Neural cell (in vitro differentiated cells): ENCODE data around the gene RGS9. TPM values are rescaled to one million over a fixed set of nuclear protein-coding genes. Genes with fewer than 3 reads are reported as not detected.

Experiments
- H2AFZ ChIP-seq: fragments of 200-600, 300-800 bp; sonication (generic), shearing (Covaris generic); 2 replicates; pipeline ENCODE4 v1.6.0; 2014; ENCODE audit warnings: low read depth, mild to moderate bottlenecking, antibody characterized with exemption, low read length, moderate library complexity
- H3F3A ChIP-seq: fragments of 200-600 bp; shearing (Covaris generic); 2 replicates; pipeline ENCODE4 v1.6.1; 2016; ENCODE audit warnings: mild to moderate bottlenecking, moderate library complexity, mixed read lengths, antibody characterized with exemption, low read length; ENCODE audit not compliant: insufficient read depth, poor library complexity, severe bottlenecking
- H3K27ac ChIP-seq: fragments of 200-600, 300-800 bp; sonication (generic), shearing (Covaris generic); 2 replicates; pipeline ENCODE4 v1.5.1; 2014; ENCODE audit warnings: mild to moderate bottlenecking, low read length, moderate library complexity
- H3K27me3 ChIP-seq: fragments of 300-800, 200-600 bp; sonication (generic), shearing (Covaris generic); 2 replicates; pipeline ENCODE4 v1.6.0; 2014; ENCODE audit warnings: mild to moderate bottlenecking, low read depth, low read length, moderate library complexity; ENCODE audit not compliant: insufficient read depth
- H3K36me3 ChIP-seq: fragments of 300-800, 200-600 bp; sonication (generic), shearing (Covaris generic); 2 replicates; pipeline ENCODE4 v1.5.1; 2014; ENCODE audit warnings: mild to moderate bottlenecking, antibody characterized with exemption, low read length, moderate library complexity; ENCODE audit not compliant: insufficient read depth
- H3K4me2 ChIP-seq: fragments of 300-800, 200-600 bp; sonication (generic), shearing (Covaris generic); 2 replicates; pipeline ENCODE4 v1.6.0; 2014; ENCODE audit warnings: mild to moderate bottlenecking, low read length
- H3K4me3 ChIP-seq: fragments of 300-800, 200-600 bp; sonication (generic), shearing (Covaris generic); 2 replicates; pipeline ENCODE4 v1.5.1; 2014; ENCODE audit warnings: mild to moderate bottlenecking, low read length, moderate library complexity
- H3K79me2 ChIP-seq: fragments of 200-600 bp; shearing (Covaris generic); replicated peaks from 2 replicates; pipeline ENCODE4 v1.6.0; 2014; ENCODE audit warnings: mild to moderate bottlenecking, low read length, moderate library complexity; ENCODE audit not compliant: insufficient read depth
- H3K9ac ChIP-seq: fragments of 300-800, 200-600 bp; sonication (generic), shearing (Covaris generic); 2 replicates; pipeline ENCODE4 v1.6.1; 2016; ENCODE audit warnings: mild to moderate bottlenecking, low read length, mixed read lengths
- H3K9me2 ChIP-seq: fragments of 200-600 bp; shearing (Covaris generic); 2 replicates; pipeline ENCODE4 v1.6.1; 2016; ENCODE audit warnings: mild to moderate bottlenecking, low read length, mixed read lengths; ENCODE audit not compliant: insufficient read depth
- H3K9me3 ChIP-seq: fragments of 200-600, 300-800 bp; sonication (generic), shearing (Covaris generic); 2 replicates; pipeline ENCODE4 v1.6.1; 2016; ENCODE audit warnings: mild to moderate bottlenecking, mixed run types, low read length, moderate library complexity, mixed read lengths
- H4K20me1 ChIP-seq: fragments of 200-600 bp; shearing (Covaris generic); 2 replicates; pipeline ENCODE4 v1.6.1; 2016; ENCODE audit warnings: mild to moderate bottlenecking, mixed run types; ENCODE audit not compliant: insufficient read depth
- CTCF ChIP-seq: fragments of 450-650 bp; IDR thresholded peaks from 2 replicates; pipeline ENCODE4 v1.5.1; 2014; ENCODE audit warnings: antibody characterized with exemption, mild to moderate bottlenecking, moderate library complexity; ENCODE audit not compliant: poor library complexity, severe bottlenecking
- EP300 ChIP-seq: fragments of 450-650 bp; conservative IDR thresholded peaks from 2 replicates; pipeline ENCODE4 v1.6.1; 2014; ENCODE audit warnings: antibody characterized with exemption, mild to moderate bottlenecking, moderate library complexity; ENCODE audit not compliant: poor library complexity, severe bottlenecking
- EZH2 ChIP-seq: fragments of 200-600, 300-800 bp; shearing (Covaris generic), sonication (generic); IDR thresholded peaks from 2 replicates; pipeline ENCODE4 v1.6.1; 2014; ENCODE audit warnings: antibody characterized with exemption, low read length, borderline replicate concordance, mild to moderate bottlenecking; ENCODE audit not compliant: insufficient read depth, poor library complexity, severe bottlenecking
- MXI1 ChIP-seq: fragments of 450-650 bp; conservative IDR thresholded peaks from 2 replicates; pipeline ENCODE4 v1.6.1; 2014; ENCODE audit warnings: antibody characterized with exemption, mild to moderate bottlenecking; ENCODE audit not compliant: poor library complexity, severe bottlenecking
- POLR2AphosphoS5 ChIP-seq: IDR thresholded peaks from 2 replicates; pipeline ENCODE4 v1.6.1; 2012
- RAD21 ChIP-seq: fragments of 450-650 bp; conservative IDR thresholded peaks from 2 replicates; pipeline ENCODE4 v1.6.1; 2014; ENCODE audit warnings: antibody characterized with exemption, mild to moderate bottlenecking, moderate library complexity
- REST ChIP-seq: IDR thresholded peaks from 2 replicates; pipeline ENCODE4 v1.6.1; 2012; ENCODE audit warnings: borderline replicate concordance
- SMC3 ChIP-seq: fragments of 450-650 bp; conservative IDR thresholded peaks from 2 replicates; pipeline ENCODE4 v1.6.1; 2014; ENCODE audit warnings: antibody characterized with exemption, mild to moderate bottlenecking, moderate library complexity; ENCODE audit not compliant: poor library complexity
- TAF1 ChIP-seq: IDR thresholded peaks from 2 replicates; pipeline ENCODE4 v1.6.1; 2012; ENCODE audit warnings: low read depth
- polyA plus RNA-seq: library from polyadenylated mRNA; depleted of rRNA; stranded (reverse); fragments of >200 nt; gene quantifications from 2 replicates; pipeline ENCODE4 v1.2.3, GENCODE V29; 2014

RGS9 gene
- polyA plus RNA-seq, 1 donor from 2014 or later: 6.8 TPM

DNA sequence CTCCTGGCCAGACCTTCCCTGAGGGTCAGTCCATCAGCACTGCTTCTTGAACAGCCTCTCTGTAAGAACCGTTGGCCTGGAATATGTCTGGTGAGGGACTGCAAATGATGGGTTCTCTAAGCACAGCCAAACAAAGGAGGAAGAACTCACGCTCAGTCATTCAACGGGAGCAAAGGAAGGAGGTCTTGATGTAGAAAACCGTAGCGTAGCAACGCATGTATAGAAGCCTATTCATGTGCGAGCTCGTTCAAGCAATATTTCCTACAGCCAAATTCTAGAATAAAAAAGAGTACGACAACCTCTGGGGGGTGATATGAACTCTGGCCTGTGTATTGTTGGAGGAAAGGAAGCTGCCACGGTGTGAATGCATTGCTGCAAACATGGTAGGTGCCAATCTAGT lies 64.2 kb downstream of the RGS9 start:
- H3K27ac ChIP-seq: no peak overlapping the region
- no peak for TF ChIP-seq REST
- H3K9ac ChIP-seq: no peak overlapping the region
- no peaks in the 10 kb centered on the region for H4K20me1 ChIP-seq
- no peaks in the 10 kb centered on the region for H3K9me3 ChIP-seq
- no peak overlapping the region for H3K4me2 ChIP-seq
- H3K36me3 ChIP-seq: no peaks in the 10 kb centered on the region
- no peak overlapping the region for H3K4me3 ChIP-seq
- H3K79me2 ChIP-seq: no peaks in the 10 kb centered on the region
- no peaks in the 10 kb centered on the region for H3F3A ChIP-seq
- H2AFZ ChIP-seq: no peak overlapping the region
- peaks cover 7% of the 10 kb centered on the region for H3K27me3 ChIP-seq
- H3K9me2 ChIP-seq: no peaks in the 10 kb centered on the region

GRCh38 chr17:65202844-65203571 lies 65.8 kb downstream of the RGS9 start:
- Histone ChIP-seq H3K27ac (no peak overlapping the region), H3K4me3 (no peak overlapping the region), H4K20me1 (no peaks in the 10 kb centered on the region), H2AFZ (no peak overlapping the region), H3K36me3 (no peaks in the 10 kb centered on the region), H3K9ac (no peak overlapping the region), H3K9me3 (no peaks in the 10 kb centered on the region), H3K9me2 (no peaks in the 10 kb centered on the region), H3K4me2 (no peak overlapping the region), H3K27me3 (peaks cover 7% of the 10 kb centered on the region), H3F3A (no peaks in the 10 kb centered on the region), H3K79me2 (no peaks in the 10 kb centered on the region)
- no peak for TF ChIP-seq MXI1
- no peak for TF ChIP-seq CTCF
- no peak for TF ChIP-seq EP300
- TF ChIP-seq SMC3: no peak
- no peak for TF ChIP-seq TAF1
- no peak for TF ChIP-seq EZH2
- no peak for TF ChIP-seq POLR2AphosphoS5
- no peak for TF ChIP-seq REST
- no peak for TF ChIP-seq RAD21
